ENCODE results near the gene RAB36. TPM values are rescaled to one million over a fixed set of nuclear protein-coding genes. Genes with fewer than 3 reads are reported as not detected.
"Not testable (repeated sequence)": the region's sequence is repeated elsewhere in the genome, so short reads cannot be mapped to it uniquely, and the experiment has no call there.

The RAB36 gene
- total RNA-seq, 1 donor from 2014 or later: not detected

DNA sequence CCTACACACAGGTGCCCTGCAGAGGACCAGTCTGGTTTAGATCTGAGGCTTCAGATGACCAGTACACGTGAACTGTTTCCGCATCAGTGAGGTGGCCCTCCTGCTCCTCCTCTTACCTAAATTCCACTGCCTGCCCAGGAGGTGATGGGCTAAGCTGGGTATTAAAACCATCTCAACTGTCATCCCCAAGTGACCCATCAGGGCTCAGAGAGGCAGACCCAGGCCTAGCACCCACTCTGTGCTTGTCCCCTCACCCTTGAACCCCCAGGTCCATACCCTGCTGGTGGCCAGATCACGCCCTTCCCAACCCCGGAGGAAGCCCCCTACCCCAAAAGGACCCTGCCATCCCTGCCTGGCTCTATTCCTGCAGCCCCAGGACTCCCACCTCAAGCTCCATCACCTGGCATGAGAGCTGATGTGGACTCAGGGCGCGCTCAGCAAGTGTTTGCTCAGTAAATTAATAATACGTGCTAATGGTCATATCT is 24.8 kb upstream of the RAB36 start:
- intact Hi-C loops (cut with micrococcal nuclease): no loop called here

DNA sequence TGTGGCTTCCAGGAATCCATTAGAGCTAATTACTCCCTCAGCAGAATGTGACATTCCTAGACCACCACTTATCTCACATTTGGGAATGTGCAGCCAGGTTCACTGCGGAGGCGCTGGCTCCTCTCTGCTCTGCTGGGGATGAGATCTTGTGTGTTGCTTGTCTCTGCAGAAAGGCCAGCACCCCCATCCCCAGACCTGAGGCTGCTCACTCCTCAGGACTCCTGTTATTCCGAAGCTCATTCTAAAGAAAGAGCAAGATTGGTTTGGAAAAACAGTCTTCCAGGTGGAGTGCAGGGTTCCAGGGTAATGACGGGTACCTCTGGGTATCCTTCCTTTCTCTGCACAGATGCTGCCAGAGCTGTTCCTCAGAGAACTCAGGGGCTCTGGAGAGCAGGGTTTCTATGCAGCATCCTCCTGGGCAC is 24.3 kb upstream of the RAB36 start:
- intact Hi-C loops (cut with micrococcal nuclease): no loop called here

DNA sequence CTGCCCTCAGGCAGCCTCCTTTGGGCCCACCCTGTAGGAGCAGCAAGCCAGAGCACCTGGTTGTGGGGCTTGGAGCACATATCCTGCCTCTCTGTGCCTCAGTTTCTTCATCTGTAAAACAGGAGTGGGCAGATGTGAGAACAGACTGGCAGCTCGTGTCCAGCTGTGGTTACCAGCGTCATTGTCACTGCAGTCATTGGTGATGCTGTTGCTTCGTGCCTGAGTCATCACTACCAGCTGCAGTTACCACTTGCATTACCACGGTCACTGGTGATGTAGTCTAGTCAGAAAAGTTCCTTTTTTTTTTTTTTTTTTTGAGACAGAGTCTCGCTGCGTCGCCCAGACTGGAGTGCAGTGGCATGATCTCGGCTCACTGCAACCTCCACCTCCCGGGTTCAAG is 23.9 kb upstream of the RAB36 start:
- intact Hi-C loops (cut with micrococcal nuclease): no loop called here

DNA sequence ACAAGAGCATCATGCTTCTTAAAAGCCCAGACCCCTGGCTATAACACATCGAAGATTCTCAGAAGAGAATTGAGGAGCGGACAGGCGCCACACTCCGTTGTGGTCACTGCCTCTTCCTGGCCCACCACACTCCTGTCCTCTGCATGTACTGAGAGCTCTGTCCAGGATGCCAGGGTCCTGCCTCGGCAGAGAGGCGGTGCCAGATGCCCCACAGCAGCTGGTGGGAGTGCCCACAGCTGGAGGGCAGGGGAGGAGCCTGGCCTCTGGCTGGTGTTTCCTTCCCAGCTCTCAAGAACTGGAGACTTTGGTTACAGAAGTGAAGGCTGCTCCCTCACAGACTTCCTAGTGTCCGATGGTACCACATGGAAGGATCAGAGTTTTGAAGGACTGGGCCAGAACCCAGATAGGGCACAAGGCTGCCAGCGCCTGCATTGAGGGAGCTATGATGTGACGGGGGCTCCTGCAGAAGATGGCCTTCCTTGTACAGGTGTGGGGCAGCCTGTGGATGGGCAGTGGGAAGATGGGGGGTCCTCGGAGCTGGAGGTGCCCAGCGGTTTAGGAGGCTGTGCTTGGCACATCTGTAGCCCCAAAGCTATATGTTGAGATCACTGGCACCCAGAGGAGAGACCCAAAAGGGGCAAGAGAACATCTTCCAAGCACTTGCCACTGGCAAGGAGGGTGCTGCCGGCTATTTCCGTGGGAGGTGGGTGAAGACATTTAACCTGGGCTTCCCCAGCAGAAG is 22.9 kb upstream of the RAB36 start:
- intact Hi-C loops (cut with micrococcal nuclease): no loop called here

GRCh38 chr22:23122992-23123803 is 22.1 kb upstream of the RAB36 start:
- intact Hi-C loops (cut with micrococcal nuclease): no loop called here

- intact Hi-C loops (cut with micrococcal nuclease): no loop called here
Observed at GRCh38 chr22:23123804-23124254, 21.4 kb upstream of the RAB36 start.

DNA sequence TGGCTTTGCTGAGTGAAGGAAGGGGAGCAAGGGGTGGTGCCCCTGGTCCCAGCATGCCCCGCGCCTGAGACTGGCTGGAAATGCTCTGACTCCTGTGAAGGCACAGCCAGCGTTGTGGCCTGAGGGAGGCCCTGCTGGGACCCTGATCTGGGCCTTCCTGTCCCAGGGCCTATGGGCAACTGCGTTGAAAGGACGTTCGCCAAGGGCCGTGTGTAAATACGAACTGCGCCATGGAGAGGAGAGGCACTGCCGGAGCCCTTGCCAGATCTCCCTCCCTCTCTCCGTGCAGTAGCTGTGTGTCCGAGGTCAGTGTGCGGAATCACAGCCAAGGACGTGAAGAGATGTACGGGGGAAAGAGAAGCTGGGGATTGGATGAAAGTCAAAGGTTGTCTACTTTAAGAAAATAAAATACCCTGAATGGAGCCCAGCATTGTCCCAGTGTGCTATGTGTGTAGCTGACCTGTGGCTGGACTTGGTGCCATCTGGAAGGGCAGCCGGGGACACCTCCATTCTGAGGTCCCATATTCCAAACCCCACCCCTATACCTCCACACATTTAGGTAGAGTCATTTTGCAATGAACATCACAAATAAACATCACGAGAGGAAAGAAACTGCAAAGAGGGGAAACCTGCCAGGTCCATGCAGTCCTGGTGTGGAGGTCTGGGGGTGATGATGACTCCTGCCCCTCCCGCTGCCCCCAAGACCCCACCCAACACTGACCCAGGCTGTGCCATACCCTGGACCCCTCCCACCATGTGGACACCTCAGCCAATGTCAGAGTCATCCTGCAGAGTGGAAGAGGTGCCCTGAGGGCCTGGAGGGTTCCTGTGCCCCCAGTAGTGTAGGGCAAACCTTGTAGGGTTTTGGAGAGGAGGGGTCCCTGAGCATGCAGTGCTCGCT is 20.4 kb upstream of the RAB36 start:
- intact Hi-C loops (cut with micrococcal nuclease): no loop called here

- intact Hi-C loops (cut with micrococcal nuclease): no loop called here
Observed at GRCh38 chr22:23125512-23126103, 19.7 kb upstream of the RAB36 start.

- intact Hi-C loops (cut with micrococcal nuclease): no loop called here
Observed at GRCh38 chr22:23126165-23127054, 18.9 kb upstream of the RAB36 start.

GRCh38 chr22:23127055-23127756 is 18.1 kb upstream of the RAB36 start:
- intact Hi-C loops (cut with micrococcal nuclease): no loop called here

DNA sequence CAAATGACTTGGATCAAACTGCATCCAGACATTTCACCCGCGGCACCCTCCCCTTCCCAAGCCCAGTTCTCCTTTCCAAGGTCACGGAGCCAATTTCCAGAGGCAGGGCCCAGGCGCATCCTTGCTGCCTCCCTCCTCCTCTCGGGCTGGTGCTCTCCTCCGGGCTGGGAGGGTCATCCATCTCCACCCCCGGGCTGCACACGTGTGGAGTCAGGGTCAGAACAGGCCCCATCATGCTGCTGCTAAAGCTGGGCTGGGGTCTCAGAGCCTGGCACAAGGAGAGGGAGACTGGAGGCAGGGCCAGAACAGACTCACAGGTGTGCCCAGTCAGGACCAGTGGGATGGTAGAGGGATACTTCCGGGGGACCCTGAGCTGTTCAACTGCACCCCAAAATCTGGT is 17.5 kb upstream of the RAB36 start:
- intact Hi-C loops (cut with micrococcal nuclease): loop anchor here (1.0 kb wide), 1 partner anchor 168 kb away; no protein-coding TSS in a partner anchor

DNA sequence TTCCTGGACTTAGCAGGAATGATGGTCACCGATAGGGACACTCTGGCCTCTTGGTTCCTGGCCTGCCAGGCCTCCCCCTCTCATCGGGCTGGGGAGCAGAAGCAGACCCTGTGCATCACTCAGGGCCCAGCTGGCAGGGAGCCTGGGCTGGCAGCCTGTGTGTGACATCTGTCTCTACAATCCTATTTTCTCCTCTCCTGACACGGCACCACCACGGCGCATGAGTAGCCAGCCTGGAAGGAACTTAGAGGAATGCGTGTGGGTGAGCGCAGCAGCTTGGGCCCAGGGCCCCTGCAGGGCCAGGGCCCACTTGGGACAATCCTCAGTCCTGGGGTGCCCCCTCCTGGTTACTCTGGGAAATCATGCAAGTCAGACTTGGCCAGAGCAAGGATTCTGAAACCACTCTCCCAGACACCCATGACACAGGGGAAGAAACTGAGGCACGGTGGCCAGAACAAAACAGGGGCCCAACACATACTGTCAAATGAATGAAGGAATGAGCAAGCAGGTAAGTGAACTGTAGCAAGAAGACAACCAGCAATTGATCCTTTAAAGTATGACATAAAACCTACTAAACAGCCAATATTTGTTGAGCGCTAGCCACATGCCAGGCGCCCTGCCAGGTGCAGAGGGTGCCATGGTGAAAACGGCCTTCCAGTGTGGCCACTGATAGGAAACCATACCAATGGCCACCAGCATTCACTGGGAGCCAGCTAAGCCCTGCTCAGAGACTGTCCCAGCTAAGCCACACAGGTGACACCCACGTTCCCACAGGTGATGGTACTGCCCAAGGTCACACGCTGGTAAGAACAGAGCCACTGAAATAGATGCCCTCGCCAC is 16.8 kb upstream of the RAB36 start:
- intact Hi-C loops (cut with micrococcal nuclease): loop anchor here (1.0 kb wide), 1 partner anchor 169 kb away; no protein-coding TSS in a partner anchor

DNA sequence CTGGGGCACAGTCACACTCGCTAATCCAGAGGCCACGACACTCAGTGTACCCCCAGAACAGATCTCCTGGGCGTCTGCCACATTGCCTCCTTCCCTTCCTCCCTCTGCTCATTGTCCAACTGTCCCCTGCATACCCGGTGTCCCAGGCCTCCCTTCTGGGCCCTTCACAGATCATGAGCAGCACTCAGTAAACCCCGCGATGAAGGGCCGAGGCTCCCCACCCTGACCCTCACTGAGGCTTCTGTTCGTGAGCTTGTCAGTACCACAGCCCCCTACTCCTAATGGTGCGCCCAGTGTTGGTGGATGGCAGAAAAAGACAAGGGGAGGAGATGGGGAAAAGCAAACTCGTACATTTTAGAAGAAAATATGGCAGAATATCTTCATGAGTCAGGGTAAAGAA is 16.1 kb upstream of the RAB36 start:
- intact Hi-C loops (cut with micrococcal nuclease): no loop called here

GRCh38 chr22:23130697-23131096 is 14.6 kb upstream of the RAB36 start:
- intact Hi-C loops (cut with micrococcal nuclease): no loop called here

GRCh38 chr22:23131931-23132330 is 13.3 kb upstream of the RAB36 start:
- intact Hi-C loops (cut with micrococcal nuclease): no loop called here

DNA sequence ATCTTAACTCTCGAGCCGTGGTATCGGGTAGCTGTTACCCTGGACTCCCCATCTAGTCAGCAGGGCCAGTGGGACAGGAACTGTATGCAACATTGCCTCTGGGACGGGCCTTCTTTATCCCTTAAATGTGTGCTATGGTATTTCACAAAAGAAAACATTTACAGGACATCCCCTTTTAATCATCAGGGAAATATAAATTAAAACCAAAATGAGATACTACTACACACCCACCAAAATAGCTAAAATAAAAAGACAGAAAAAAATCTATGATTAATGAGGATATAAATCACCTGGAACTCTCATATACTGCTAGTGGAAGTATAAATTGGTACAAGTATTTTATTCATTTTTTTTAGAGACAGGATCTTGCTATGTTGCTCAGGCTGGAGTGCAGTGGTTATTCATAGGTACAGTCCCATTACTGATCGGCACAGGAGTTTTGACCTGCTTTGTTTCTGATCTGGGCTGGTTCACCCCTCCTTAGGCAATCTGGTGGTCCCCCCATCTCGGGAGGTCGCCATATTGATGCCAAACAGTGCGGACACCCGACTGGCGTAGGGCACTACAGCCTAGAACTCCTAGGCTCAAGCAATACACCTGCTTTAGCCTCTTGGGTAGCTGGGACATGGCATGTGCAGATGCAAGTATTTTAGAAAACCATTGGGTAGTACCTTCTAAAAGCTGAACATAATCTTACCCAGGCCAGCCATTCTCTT is 12.7 kb upstream of the RAB36 start:
- intact Hi-C loops (cut with micrococcal nuclease): no loop called here

GRCh38 chr22:23133922-23134321 is 11.4 kb upstream of the RAB36 start:
- intact Hi-C loops (cut with micrococcal nuclease): no loop called here

GRCh38 chr22:23136991-23137390 is 8.3 kb upstream of the RAB36 start:
- intact Hi-C loops (cut with micrococcal nuclease): not testable (repeated sequence)

All from T-helper 2 cell treated with Interferon-gamma antibody and Interleukin-4, amounts not matched to agents 100 ng/mL and 5 ng/mL, for 36 hours (primary cell).